IPS DF 6.9 (cell line): Measurements from ENCODE around the gene FMO4.

Experiments used
- DNase-seq: peaks from one replicate; pipeline ENCODE4 v3.0.0-alpha.2; 2013; ENCODE audit warnings: low read depth, low spot score
- H3K27ac ChIP-seq: one replicate; pipeline ENCODE4 v1.5.1; 2013; ENCODE audit warnings: low read length, control low read depth
- H3K27me3 ChIP-seq: 2 replicates; pipeline ENCODE4 v1.6.1; 2013; ENCODE audit warnings: mild to moderate bottlenecking, low read length; ENCODE audit not compliant: control insufficient read depth, insufficient read depth
- H3K36me3 ChIP-seq: 2 replicates; pipeline ENCODE4 v1.6.1; 2013; ENCODE audit warnings: low read length; ENCODE audit not compliant: control insufficient read depth, insufficient read depth
- H3K4me1 ChIP-seq: 2 replicates; pipeline ENCODE4 v1.6.1; 2013; ENCODE audit warnings: low read length; ENCODE audit not compliant: control insufficient read depth, insufficient read depth
- H3K4me3 ChIP-seq: 2 replicates; pipeline ENCODE4 v1.5.1; 2013; ENCODE audit warnings: mild to moderate bottlenecking, low read length
- H3K9me3 ChIP-seq: 2 replicates; pipeline ENCODE4 v1.6.1; 2013; ENCODE audit warnings: low read length, inconsistent platforms; ENCODE audit not compliant: control insufficient read depth, insufficient read depth
- WGBS: extraction: QIAGEN DNeasy Blood & Tissue Kit; methylation state at CpG from one replicate; pipeline ENCODE4 v1.1.7; 2013; ENCODE audit warnings: mixed read lengths, missing lambda C conversion rate; ENCODE audit not compliant: insufficient read length, insufficient coverage; 5-methylcytosine and 5-hydroxymethylcytosine counted together

The FMO4 gene, protein sequence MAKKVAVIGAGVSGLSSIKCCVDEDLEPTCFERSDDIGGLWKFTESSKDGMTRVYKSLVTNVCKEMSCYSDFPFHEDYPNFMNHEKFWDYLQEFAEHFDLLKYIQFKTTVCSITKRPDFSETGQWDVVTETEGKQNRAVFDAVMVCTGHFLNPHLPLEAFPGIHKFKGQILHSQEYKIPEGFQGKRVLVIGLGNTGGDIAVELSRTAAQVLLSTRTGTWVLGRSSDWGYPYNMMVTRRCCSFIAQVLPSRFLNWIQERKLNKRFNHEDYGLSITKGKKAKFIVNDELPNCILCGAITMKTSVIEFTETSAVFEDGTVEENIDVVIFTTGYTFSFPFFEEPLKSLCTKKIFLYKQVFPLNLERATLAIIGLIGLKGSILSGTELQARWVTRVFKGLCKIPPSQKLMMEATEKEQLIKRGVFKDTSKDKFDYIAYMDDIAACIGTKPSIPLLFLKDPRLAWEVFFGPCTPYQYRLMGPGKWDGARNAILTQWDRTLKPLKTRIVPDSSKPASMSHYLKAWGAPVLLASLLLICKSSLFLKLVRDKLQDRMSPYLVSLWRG

DNA sequence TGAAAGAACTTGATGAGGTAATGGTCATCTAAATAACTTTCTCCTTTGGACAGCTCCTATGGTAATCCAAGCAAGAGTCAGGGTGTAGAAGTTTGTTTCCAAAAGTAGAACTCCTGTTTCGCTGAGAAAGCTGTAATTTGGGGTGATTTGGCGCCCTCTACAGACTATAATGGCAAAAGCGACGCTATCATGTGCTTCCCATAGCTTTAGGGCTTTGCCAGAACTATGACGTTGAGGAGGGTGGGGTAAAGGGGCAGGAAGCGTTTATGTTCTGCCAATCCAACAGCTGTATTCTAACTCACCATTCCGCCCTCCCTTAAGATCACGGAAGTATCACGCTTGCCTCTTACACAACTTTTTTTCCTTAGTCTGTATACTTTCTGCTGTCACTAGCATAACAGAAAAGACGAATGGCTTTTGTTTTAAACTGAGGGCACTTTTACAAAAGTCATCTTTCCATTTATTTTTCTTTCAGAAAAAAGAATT, at the start of gene FMO4:
TSS of gene FMO4 (plus strand) at position 349 of the 486 bp plus-strand sequence. CDS start 5,643 bp downstream, outside the sequence.
- Histone ChIP-seq H3K27ac (no peak within 1 kb of the TSS), H3K36me3 (no peaks in the 10 kb centered on the region), H3K4me1 (no peaks in the 10 kb centered on the region), H3K27me3 (no peaks in the 10 kb centered on the region), H3K4me3 (no peak within 1 kb of the TSS), H3K9me3 (no peaks in the 10 kb centered on the region)
- DNase-seq: peak; percentile 91
- WGBS: no CpG with 5 or more reads among the region's 10 CpGs

DNA sequence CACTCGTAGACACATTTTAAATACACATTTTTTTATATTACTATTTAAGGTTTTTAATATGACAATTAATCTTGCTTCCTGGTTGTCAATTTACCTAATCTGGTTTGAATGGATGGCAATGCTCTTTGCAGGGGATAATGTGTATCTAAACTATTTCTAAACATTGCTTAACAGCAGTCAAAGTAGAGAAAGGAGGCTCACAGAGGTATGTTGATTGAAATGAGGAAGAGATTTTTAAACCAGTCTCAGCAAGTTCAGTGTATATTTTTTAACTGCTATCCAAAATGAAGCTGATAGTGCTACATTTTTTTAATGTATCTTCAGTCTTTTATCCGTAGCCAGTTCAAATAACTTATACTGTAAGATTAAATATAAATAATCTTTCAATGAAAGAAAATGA, 48.3 kb upstream of the FMO4 start:
- H3K27me3 ChIP-seq: no peaks in the 10 kb centered on the region
- no peaks in the 10 kb centered on the region for H3K36me3 ChIP-seq
- no peak for DNase-seq
- H3K27ac ChIP-seq: no peak overlapping the region
- no peak overlapping the region for H3K4me3 ChIP-seq
- 100% methylated on average over 1 of the region's 2 CpGs for WGBS
- H3K9me3 ChIP-seq: no peaks in the 10 kb centered on the region
- H3K4me1 ChIP-seq: no peaks in the 10 kb centered on the region

DNA sequence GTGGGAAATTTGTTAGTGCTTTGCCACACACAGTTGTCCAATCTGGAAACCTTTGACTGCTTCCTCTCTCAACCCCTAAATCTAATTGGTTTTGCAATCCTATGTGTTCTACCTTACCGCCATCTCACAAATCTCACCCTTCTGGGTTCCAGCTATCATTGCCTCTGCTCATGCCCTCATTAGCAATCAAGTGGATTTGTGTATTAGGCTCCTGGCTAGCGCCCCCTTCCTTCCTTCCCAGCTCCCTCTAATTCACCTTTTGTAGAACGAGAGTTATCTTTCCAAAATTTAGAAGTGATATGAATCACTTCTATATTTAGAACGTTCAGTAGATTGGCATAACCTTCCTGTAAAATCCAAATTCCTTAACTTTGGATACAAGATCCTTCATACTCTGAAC, 47.1 kb upstream of the FMO4 start:
- no CpG with 5 or more reads among the region's 4 CpGs for WGBS
- no peaks in the 10 kb centered on the region for H3K9me3 ChIP-seq
- H3K4me1 ChIP-seq: no peaks in the 10 kb centered on the region
- no peaks in the 10 kb centered on the region for H3K36me3 ChIP-seq
- H3K4me3 ChIP-seq: no peak overlapping the region
- DNase-seq: no peak
- H3K27ac ChIP-seq: no peak overlapping the region
- H3K27me3 ChIP-seq: no peaks in the 10 kb centered on the region

- no peak for DNase-seq
- Histone ChIP-seq H3K27ac (no peak overlapping the region), H3K9me3 (no peaks in the 10 kb centered on the region), H3K4me3 (no peak overlapping the region), H3K4me1 (no peaks in the 10 kb centered on the region), H3K27me3 (no peaks in the 10 kb centered on the region), H3K36me3 (no peaks in the 10 kb centered on the region)
- no CpG with 5 or more reads among the region's 1 CpG for WGBS
These were observed 46.6 kb upstream of the FMO4 start for GRCh38 chr1:171267391-171267790.

DNA sequence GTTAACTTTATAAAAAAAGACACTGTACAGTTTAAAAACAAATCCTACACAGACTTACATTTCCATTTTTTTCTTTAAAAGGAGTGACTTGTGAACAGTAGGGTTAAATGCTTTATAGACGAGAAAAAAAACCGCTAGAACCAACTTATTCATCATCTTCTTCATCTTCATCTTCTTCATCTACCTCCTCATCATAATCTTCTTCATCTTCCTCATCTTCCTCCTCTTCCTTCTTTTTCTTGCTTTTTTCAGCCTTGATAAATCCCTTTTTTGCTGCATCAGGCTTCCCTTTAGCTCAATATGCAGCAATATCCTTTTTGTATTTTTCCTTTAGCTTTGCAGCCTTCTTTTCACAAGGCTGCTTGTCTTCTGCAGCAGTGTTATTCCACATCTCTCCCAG, 43.2 kb upstream of the FMO4 start:
- DNase-seq: no peak
- H3K4me1 ChIP-seq: no peaks in the 10 kb centered on the region
- H3K27me3 ChIP-seq: no peaks in the 10 kb centered on the region
- 100% methylated on average over 2 of the region's 2 CpGs for WGBS
- no peaks in the 10 kb centered on the region for H3K36me3 ChIP-seq
- H3K4me3 ChIP-seq: no peak overlapping the region
- H3K9me3 ChIP-seq: no peaks in the 10 kb centered on the region
- no peak overlapping the region for H3K27ac ChIP-seq

DNA sequence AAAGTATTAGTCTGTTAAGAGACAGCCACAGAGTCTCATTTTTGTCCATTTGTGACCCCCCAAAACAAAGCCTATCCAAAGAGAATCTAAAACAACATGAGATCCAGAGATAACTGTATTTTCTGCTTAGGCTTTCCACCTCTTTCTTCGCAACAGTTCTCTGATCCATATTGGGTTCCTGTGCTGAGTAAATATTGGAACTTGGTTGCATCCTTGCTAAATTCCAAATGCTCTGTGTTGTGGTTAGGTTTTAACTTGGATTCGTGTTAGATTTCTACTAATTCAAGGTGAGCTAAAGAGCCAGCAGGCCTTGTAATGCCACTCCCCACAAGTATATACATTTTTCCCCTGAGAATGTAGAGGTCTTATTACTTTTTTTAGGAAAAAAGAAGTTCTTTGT, 36.4 kb upstream of the FMO4 start:
- no CpG with 5 or more reads among the region's 2 CpGs for WGBS
- Histone ChIP-seq H3K27ac (no peak overlapping the region), H3K9me3 (no peaks in the 10 kb centered on the region), H3K36me3 (no peaks in the 10 kb centered on the region), H3K27me3 (no peaks in the 10 kb centered on the region), H3K4me3 (no peak overlapping the region), H3K4me1 (no peaks in the 10 kb centered on the region)
- DNase-seq: no peak

GRCh38 chr1:171279234-171279633, 34.7 kb upstream of the FMO4 start:
- no CpG with 5 or more reads among the region's 2 CpGs for WGBS
- H3K36me3 ChIP-seq: no peaks in the 10 kb centered on the region
- H3K4me3 ChIP-seq: no peak overlapping the region
- H3K9me3 ChIP-seq: no peaks in the 10 kb centered on the region
- no peaks in the 10 kb centered on the region for H3K27me3 ChIP-seq
- H3K27ac ChIP-seq: no peak overlapping the region
- no peaks in the 10 kb centered on the region for H3K4me1 ChIP-seq
- DNase-seq: no peak

- Histone ChIP-seq H3K9me3 (no peaks in the 10 kb centered on the region), H3K4me1 (no peaks in the 10 kb centered on the region), H3K27ac (no peak overlapping the region), H3K4me3 (no peak overlapping the region), H3K36me3 (no peaks in the 10 kb centered on the region), H3K27me3 (no peaks in the 10 kb centered on the region)
- no CpG with 5 or more reads among the region's 3 CpGs for WGBS
- no peak for DNase-seq
These were observed 34.3 kb upstream of the FMO4 start for GRCh38 chr1:171279678-171280077.

DNA sequence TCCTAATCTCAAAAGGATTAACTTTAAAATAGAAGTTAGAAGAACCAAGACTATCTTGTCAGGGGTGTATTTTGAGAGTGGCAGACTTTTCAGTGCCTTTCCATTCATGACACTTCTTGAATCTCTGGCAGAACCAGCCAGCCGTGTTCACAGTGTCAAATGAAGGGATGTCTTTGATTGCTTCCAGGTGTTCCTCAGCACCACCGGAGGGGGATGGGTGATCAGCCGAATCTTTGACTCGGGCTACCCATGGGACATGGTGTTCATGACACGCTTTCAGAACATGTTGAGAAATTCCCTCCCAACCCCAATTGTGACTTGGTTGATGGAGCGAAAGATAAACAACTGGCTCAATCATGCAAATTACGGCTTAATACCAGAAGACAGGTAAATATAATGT, 33.4 kb upstream of the FMO4 start:
- H3K9me3 ChIP-seq: no peaks in the 10 kb centered on the region
- no peak overlapping the region for H3K27ac ChIP-seq
- no CpG with 5 or more reads among the region's 7 CpGs for WGBS
- no peaks in the 10 kb centered on the region for H3K4me1 ChIP-seq
- no peaks in the 10 kb centered on the region for H3K27me3 ChIP-seq
- H3K4me3 ChIP-seq: no peak overlapping the region
- no peaks in the 10 kb centered on the region for H3K36me3 ChIP-seq
- DNase-seq: no peak

DNA sequence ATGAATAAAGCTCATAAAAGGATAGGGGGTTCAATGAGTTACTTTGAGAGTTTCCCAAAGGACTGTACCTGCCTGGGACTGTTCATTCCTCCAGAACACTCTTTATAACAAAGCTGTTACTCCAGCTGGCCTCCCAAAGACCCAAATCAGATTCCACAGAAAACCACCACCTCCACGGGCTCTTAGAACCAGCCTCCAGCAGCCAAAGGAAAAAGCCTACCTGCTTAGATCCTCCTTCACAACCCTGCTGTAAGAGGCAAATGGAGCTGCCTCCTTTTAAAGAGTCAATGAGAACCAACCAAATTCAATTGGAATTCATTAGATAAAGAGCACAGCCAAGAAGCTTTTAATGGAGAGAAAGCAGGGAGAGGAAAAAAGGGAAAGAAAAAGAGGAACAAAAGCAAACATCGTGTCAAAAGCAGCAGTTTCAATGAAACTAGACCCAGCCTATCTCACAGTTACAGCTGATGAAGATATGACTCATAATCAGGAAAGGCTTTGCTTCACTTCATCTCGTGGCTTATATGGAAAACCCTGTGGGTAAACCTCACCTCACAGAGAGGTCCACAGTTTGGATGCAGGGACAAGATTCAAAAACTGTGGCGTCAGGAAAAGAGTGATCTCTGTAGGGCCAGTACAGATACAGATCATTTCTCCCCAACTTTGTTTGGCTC, 27.8 kb upstream of the FMO4 start:
- Histone ChIP-seq H3K36me3 (no peaks in the 10 kb centered on the region), H3K9me3 (no peaks in the 10 kb centered on the region), H3K4me1 (no peaks in the 10 kb centered on the region), H3K27ac (no peak overlapping the region), H3K27me3 (no peaks in the 10 kb centered on the region), H3K4me3 (no peak overlapping the region)
- no CpG with 5 or more reads among the region's 4 CpGs for WGBS
- DNase-seq: no peak
